ENCODE data around the gene SAC3D1.

The SAC3D1 gene

GRCh38 chr11:65026810-65027209, 14.2 kb upstream of the SAC3D1 start:
- DNase-seq (ENCODE audit: low read depth in 2 of 2): no peak

GRCh38 chr11:65027213-65028067, 13.6 kb upstream of the SAC3D1 start, which contains the start of gene SNX15:
Gene SNX15 (plus strand): TSS chr11:65027439. CDS start chr11:65027538, 99 bp downstream.
- DNase-seq (ENCODE audit: low read depth in 2 of 2): peak; percentile 68 to 87

- DNase-seq (ENCODE audit: low read depth in 2 of 2): no peak
Measured at GRCh38 chr11:65032216-65032615, 8.8 kb upstream of the SAC3D1 start.

- DNase-seq (ENCODE audit: low read depth in 2 of 2): no peak
Measured at GRCh38 chr11:65034423-65034822, 6.6 kb upstream of the SAC3D1 start.

GRCh38 chr11:65035579-65035978, 5.4 kb upstream of the SAC3D1 start:
- no peak for DNase-seq (ENCODE audit: low read depth in 2 of 2)

GRCh38 chr11:65036931-65037330, 4.1 kb upstream of the SAC3D1 start:
- no peak for DNase-seq (ENCODE audit: low read depth in 2 of 2)

- DNase-seq (ENCODE audit: low read depth in 2 of 2): no peak
Measured at GRCh38 chr11:65040520-65040846, 527 bp upstream of the SAC3D1 start.

- no peak for DNase-seq (ENCODE audit: low read depth in 2 of 2)
Measured at GRCh38 chr11:65042891-65043290, 1.9 kb downstream of the SAC3D1 start.

- no peak for DNase-seq (ENCODE audit: low read depth in 2 of 2)
Measured at GRCh38 chr11:65043881-65044501, 3.0 kb downstream of the SAC3D1 start.

- no peak for DNase-seq (ENCODE audit: low read depth in 2 of 2)
Measured at GRCh38 chr11:65045061-65045460, 4.1 kb downstream of the SAC3D1 start.

GRCh38 chr11:65045728-65046127, 4.7 kb downstream of the SAC3D1 start:
- DNase-seq (ENCODE audit: low read depth in 2 of 2): no peak

GRCh38 chr11:65047581-65048422, 6.8 kb downstream of the SAC3D1 start:
- no peak for DNase-seq (ENCODE audit: low read depth in 2 of 2)

- DNase-seq (ENCODE audit: low read depth in 2 of 2): no peak
Measured at GRCh38 chr11:65051398-65051858, 10.4 kb downstream of the SAC3D1 start.

- DNase-seq (ENCODE audit: low read depth in 2 of 2): no peak
Measured at GRCh38 chr11:65053827-65054508, 13.0 kb downstream of the SAC3D1 start.

GRCh38 chr11:65055538-65055937, 14.5 kb downstream of the SAC3D1 start:
- no peak for DNase-seq (ENCODE audit: low read depth in 2 of 2)

GRCh38 chr11:65056999-65057398, 16.0 kb downstream of the SAC3D1 start:
- DNase-seq (ENCODE audit: low read depth in 2 of 2): no peak

- DNase-seq (ENCODE audit: low read depth in 2 of 2): no peak
Measured at GRCh38 chr11:65057526-65057925, 16.5 kb downstream of the SAC3D1 start.

GRCh38 chr11:65058012-65058411, 17.0 kb downstream of the SAC3D1 start:
- no peak for DNase-seq (ENCODE audit: low read depth in 2 of 2)

- DNase-seq (ENCODE audit: low read depth in 2 of 2): no peak
Measured at GRCh38 chr11:65058419-65059054, 17.5 kb downstream of the SAC3D1 start, which contains the start of gene NAALADL1. Gene NAALADL1 (minus strand): TSS chr11:65058553. CDS start chr11:65058521, 32 bp downstream.

GRCh38 chr11:65059523-65059922, 18.5 kb downstream of the SAC3D1 start:
- no peak for DNase-seq (ENCODE audit: low read depth in 2 of 2)

Measured in stimulated activated CD8-positive, alpha-beta memory T cell treated with anti-CD3 and anti-CD28 coated beads, Interleukin-15, amount 100 ng/mL, for 4 hours (primary cell).